H1 (cell line): ENCODE results near the gene DNAJC10. TPM values are rescaled to one million over a fixed set of nuclear protein-coding genes. Genes with fewer than 3 reads are reported as not detected.

ENCODE experiments used
- CTCF ChIA-PET: fragments of 300-600 bp; sonication (Branson Sonifier 250); formaldehyde crosslinking; loops from one replicate; lab custom pipeline; 2021; ENCODE audit not compliant: partially characterized antibody; lab: Charles Lee
- POLR2A ChIA-PET: fragments of 300-600 bp; sonication (Branson Sonifier 250); formaldehyde crosslinking; loops from one replicate; lab custom pipeline; 2021; ENCODE audit warnings: inconsistent platforms; ENCODE audit not compliant: partially characterized antibody; lab: Charles Lee
- DNase-seq, 2 experiments: peaks; one replicate each; pipeline versions ENCODE4 v3.0.0 to v3.0.0-alpha.2; 2010 to 2022; ENCODE audit warnings: low spot score in 2 of 2, low read depth in 1 of 2, mixed read lengths in 1 of 2
- FAIRE-seq: peaks from 2 replicates; lab custom pipeline; 2011; peaks lifted over from hg19 to GRCh38; lab: Jason Lieb, UNC
- H2AFZ ChIP-seq: 2 replicates; pipeline ENCODE4 v1.8.1; 2012; ENCODE audit warnings: low read length, inconsistent platforms
- H2AK5ac ChIP-seq: 2 replicates; pipeline ENCODE4 v1.6.1; 2013; ENCODE audit warnings: low read depth, low read length
- H2BK120ac ChIP-seq: replicated peaks from 2 replicates; pipeline ENCODE3; 2013; ENCODE audit warnings: low read depth, low read length, inconsistent platforms
- H2BK12ac ChIP-seq: 2 replicates; pipeline ENCODE4 v1.6.1; 2013; ENCODE audit warnings: low read depth, low read length
- H2BK15ac ChIP-seq: 2 replicates; pipeline ENCODE4 v1.6.1; 2013; ENCODE audit warnings: low read length
- H2BK20ac ChIP-seq: 2 replicates; pipeline ENCODE4 v1.6.1; 2013; ENCODE audit warnings: low read length
- H2BK5ac ChIP-seq: 2 replicates; pipeline ENCODE4 v1.6.1; 2013; ENCODE audit warnings: low read depth, low read length
- H3K14ac ChIP-seq: 2 replicates; pipeline ENCODE4 v1.6.1; 2013; ENCODE audit warnings: inconsistent platforms; ENCODE audit not compliant: insufficient read length
- H3K18ac ChIP-seq: 2 replicates; pipeline ENCODE4 v1.6.1; 2013; ENCODE audit warnings: low read length; ENCODE audit errors: extremely low read depth
- H3K23ac ChIP-seq: 2 replicates; pipeline ENCODE4 v1.6.1; 2013; ENCODE audit warnings: inconsistent platforms; ENCODE audit not compliant: insufficient read length
- H3K23me2 ChIP-seq: 2 replicates; pipeline ENCODE4 v1.6.1; 2013; ENCODE audit warnings: low read depth, low read length
- H3K27ac ChIP-seq: 2 replicates; pipeline ENCODE4 v1.6.1; 2011; ENCODE audit warnings: low read depth, low read length, inconsistent platforms
- H3K27me3 ChIP-seq, 4 experiments: replicated peaks in 1 of 4; 1 replicate in 1 of 4; 2 replicates in 3 of 4; pipeline versions ENCODE4 v1.6.1 to v1.8.1; 2011 to 2013; ENCODE audit warnings: low read length in 3 of 4, mild to moderate bottlenecking in 3 of 4, inconsistent platforms in 2 of 4, mixed read lengths in 2 of 4, moderate library complexity in 1 of 4; ENCODE audit not compliant: control insufficient read depth in 3 of 4, insufficient read depth in 3 of 4; ENCODE audit errors: extremely low read depth in 1 of 4
- H3K36me3 ChIP-seq, 4 experiments: 2 replicates each; pipeline versions ENCODE4 v1.6.1 to v1.8.1; 2011 to 2013; ENCODE audit warnings: mild to moderate bottlenecking in 4 of 4, low read length in 3 of 4, moderate library complexity in 2 of 4, control low read depth in 1 of 4, inconsistent platforms in 1 of 4; ENCODE audit not compliant: insufficient read depth in 4 of 4, control insufficient read depth in 2 of 4
- H3K4ac ChIP-seq: replicated peaks from 2 replicates; pipeline ENCODE3; 2013; ENCODE audit warnings: low read length, low read depth, mixed read lengths, inconsistent platforms; ENCODE audit not compliant: insufficient read length
- H3K4me1 ChIP-seq, 4 experiments: replicated peaks in 1 of 4; 1 replicate in 1 of 4; 2 replicates in 3 of 4; pipeline versions ENCODE4 v1.6.1 to v1.8.1; 2011 to 2013; ENCODE audit warnings: low read length in 3 of 4, inconsistent platforms in 2 of 4, mixed read lengths in 1 of 4; ENCODE audit not compliant: insufficient read depth in 4 of 4, control insufficient read depth in 3 of 4
- H3K4me2 ChIP-seq, 2 experiments: 2 replicates each; pipeline versions ENCODE4 v1.6.1 to v1.8.1; 2011 to 2013; ENCODE audit warnings: low read depth in 2 of 2, low read length in 2 of 2, control low read depth in 1 of 2, inconsistent platforms in 1 of 2, mild to moderate bottlenecking in 1 of 2; ENCODE audit not compliant: insufficient read depth in 1 of 2
- H3K4me3 ChIP-seq, 4 experiments: fragments of 200-600, 300-600 bp in 1 of 4; sonication (generic), shearing (Covaris generic), sonication (Bioruptor Twin) in 1 of 4; 2 replicates each; pipeline versions ENCODE4 v1.5.1 to v1.8.1; 2011 to 2016; ENCODE audit warnings: low read length in 4 of 4, low read depth in 3 of 4, control low read depth in 2 of 4, inconsistent platforms in 2 of 4, mild to moderate bottlenecking in 2 of 4, mixed read lengths in 1 of 4, moderate library complexity in 1 of 4; ENCODE audit not compliant: insufficient read depth in 2 of 4; ENCODE audit errors: extremely low read depth in 1 of 4
- H3K56ac ChIP-seq: replicated peaks from 2 replicates; pipeline ENCODE3; 2013; ENCODE audit warnings: low read depth, mild to moderate bottlenecking, mixed read lengths, low read length, inconsistent platforms; ENCODE audit not compliant: insufficient read length
- H3K79me1 ChIP-seq: 2 replicates; pipeline ENCODE4 v1.6.1; 2013; ENCODE audit warnings: low read depth, low read length, control low read depth
- H3K79me2 ChIP-seq, 2 experiments: 2 replicates each; pipeline versions ENCODE4 v1.6.1 to v1.8.1; 2012 to 2013; ENCODE audit warnings: low read length in 2 of 2, mild to moderate bottlenecking in 2 of 2, inconsistent platforms in 1 of 2; ENCODE audit not compliant: insufficient read depth in 2 of 2, control insufficient read depth in 1 of 2
- H3K9ac ChIP-seq, 4 experiments: replicated peaks in 1 of 4; 1 replicate in 1 of 4; 2 replicates in 3 of 4; pipeline versions ENCODE4 v1.6.1 to v1.8.1; 2011 to 2013; ENCODE audit warnings: low read depth in 3 of 4, low read length in 3 of 4, control low read depth in 2 of 4, mild to moderate bottlenecking in 2 of 4, moderate library complexity in 2 of 4, inconsistent platforms in 1 of 4; ENCODE audit errors: extremely low read depth in 1 of 4
- H3K9me3 ChIP-seq, 2 experiments: 2 replicates each; pipeline versions ENCODE4 v1.6.1 to v1.8.1; 2012 to 2013; ENCODE audit warnings: mild to moderate bottlenecking in 2 of 2, moderate library complexity in 2 of 2, control low read depth in 1 of 2, inconsistent platforms in 1 of 2, low read depth in 1 of 2, low read length in 1 of 2, mixed read lengths in 1 of 2; ENCODE audit not compliant: insufficient read depth in 2 of 2
- H4K20me1 ChIP-seq, 2 experiments: replicated peaks in 1 of 2; 2 replicates each; pipeline versions ENCODE3 to v1.8.1; 2011 to 2013; ENCODE audit warnings: inconsistent platforms in 2 of 2, low read length in 2 of 2, mild to moderate bottlenecking in 1 of 2; ENCODE audit not compliant: insufficient read depth in 2 of 2, control insufficient read depth in 1 of 2
- H4K5ac ChIP-seq: 2 replicates; pipeline ENCODE4 v1.6.1; 2013; ENCODE audit warnings: low read length, low read depth, mixed read lengths, inconsistent platforms; ENCODE audit not compliant: insufficient read length
- H4K8ac ChIP-seq: 2 replicates; pipeline ENCODE4 v1.8.0; 2013; ENCODE audit warnings: mild to moderate bottlenecking, moderate library complexity, low read length, inconsistent platforms; ENCODE audit not compliant: insufficient read depth; ENCODE audit errors: extremely low read depth
- H4K91ac ChIP-seq: replicated peaks from 2 replicates; pipeline ENCODE3; 2013; ENCODE audit warnings: low read length, mixed read lengths, inconsistent platforms; ENCODE audit not compliant: insufficient read length
- ATF3 ChIP-seq: IDR thresholded peaks from 2 replicates; pipeline ENCODE4 v1.6.1; 2011; ENCODE audit warnings: low read depth, mild to moderate bottlenecking, low read length; ENCODE audit not compliant: insufficient read depth
- BACH1 ChIP-seq: IDR thresholded peaks from 2 replicates; pipeline ENCODE4 v1.6.1; 2012; ENCODE audit warnings: low read length, improper control_type of control experiment
- RAD21 ChIP-seq, 2 experiments: IDR thresholded peaks in 1 of 2; conservative IDR thresholded peaks in 1 of 2; 2 replicates each; pipeline ENCODE4 v1.6.1; 2011; ENCODE audit warnings: low read depth in 2 of 2, low read length in 2 of 2, improper control_type of control experiment in 1 of 2, inconsistent platforms in 1 of 2, mild to moderate bottlenecking in 1 of 2, moderate library complexity in 1 of 2
- RNF2 ChIP-seq: fragments of 200-900, 300-1000 bp; sonication (generic); IDR thresholded peaks from 2 replicates; pipeline ENCODE4 v1.7.1; 2016; ENCODE audit warnings: borderline replicate concordance, low read depth, mild to moderate bottlenecking, antibody characterized with exemption, low read length; ENCODE audit not compliant: poor library complexity, severe bottlenecking; ENCODE audit errors: missing control alignments
- SP4 ChIP-seq: IDR thresholded peaks from 2 replicates; pipeline ENCODE4 v1.6.1; 2012; ENCODE audit warnings: low read length, inconsistent platforms
- TEAD4 ChIP-seq: IDR thresholded peaks from 2 replicates; pipeline ENCODE4 v1.6.1; 2012; ENCODE audit warnings: low read depth, low read length, inconsistent platforms, mixed read lengths
- USF2 ChIP-seq: IDR thresholded peaks from 2 replicates; pipeline ENCODE4 v1.6.1; 2011; ENCODE audit warnings: low read length, improper control_type of control experiment
- WGBS, 2 experiments: shearing (Covaris generic) in 1 of 2; methylation state at CpG; one replicate each; pipeline versions ENCODE4 v1.1.6 to v1.1.7; 2013 to 2015; ENCODE audit warnings: low lambda C conversion rate in 2 of 2, mixed read lengths in 2 of 2, inconsistent platforms in 1 of 2, low coverage in 1 of 2, missing lambda C conversion rate in 1 of 2; ENCODE audit not compliant: insufficient replicate concordance in 2 of 2, insufficient coverage in 1 of 2, insufficient read length in 1 of 2; ENCODE audit errors: extremely low coverage in 1 of 2, missing lambda C conversion rate in 1 of 2; 5-methylcytosine and 5-hydroxymethylcytosine counted together
- polyA plus RNA-seq, 7 experiments: library from polyadenylated mRNA; depleted of rRNA in 3 of 7; stranded (reverse) in 5 of 7; unstranded in 2 of 7; fragments of >200 nt in 5 of 7; fragments of 200-250 nt in 2 of 7; gene quantifications; 1 replicate in 5 of 7; 2 replicates in 1 of 7; 4 replicates in 1 of 7; pipeline versions ENCODE4 v1.2.1 to v1.2.3, GENCODE V29; 2011 to 2013; ENCODE audit warnings: missing spikeins in 2 of 7, mixed read lengths in 2 of 7
- total RNA-seq: library from RNA; stranded (reverse); fragmentation: NEBNext Ultra II Directional; extraction: Animal tissue kit (Norgen Biotek cat#: 25700); gene quantifications from 2 replicates; pipeline ENCODE4 v1.2.1, GENCODE V29; 2021

Gene DNAJC10
- total and polyA plus RNA-seq, 2 of the 8 experiments (the other 6 are each of a cell fraction or from before 2014, with no cell fraction given), result 23.2 to 121 TPM

- Histone ChIP-seq H4K5ac (no peak overlapping the region), H3K27ac (no peak overlapping the region), H4K20me1 (no peaks in the 10 kb centered on the region), H3K9me3 (no peaks in the 10 kb centered on the region), H3K23me2 (no peaks in the 10 kb centered on the region), H3K9ac (no peak overlapping the region), H3K79me1 (no peaks in the 10 kb centered on the region), H4K91ac (no peak overlapping the region), H3K14ac (no peak overlapping the region), H2BK15ac (no peak overlapping the region), H3K79me2 (no peaks in the 10 kb centered on the region), H2AK5ac (no peak overlapping the region), H2BK12ac (no peak overlapping the region), H3K27me3 (no peaks in the 10 kb centered on the region), H3K36me3 (peaks cover 0 to 83% (median 17%) of the 10 kb centered on the region in 4 experiments; a peak in 7 of 8 replicates), H3K4me1 (no peaks in the 10 kb centered on the region), H3K18ac (no peak overlapping the region), H3K4ac (no peak overlapping the region), H4K8ac (no peak overlapping the region), H3K4me3 (no peak overlapping the region), H3K56ac (no peak overlapping the region), H3K4me2 (no peak overlapping the region), H2BK5ac (no peak overlapping the region), H3K23ac (no peak overlapping the region), H2BK120ac (no peak overlapping the region), H2AFZ (no peak overlapping the region), H2BK20ac (no peak overlapping the region)
- ChIA-PET CTCF (no interaction called here), POLR2A (interaction anchor here (1.0 to 1.7 kb wide), 2 partner anchors 8 to 9 kb away, joined by 3 to 8 read pairs; partner anchors contain the start of gene DNAJC10)
- 59% methylated on average over 3 of the region's 3 CpGs; no CpG with 5 or more reads in 1 of the 2 experiments for WGBS, 2 experiments
- DNase-seq (no peak), FAIRE-seq (no peak)
- TF ChIP-seq ATF3 (no peak), USF2 (no peak), RAD21 (IDR thresholded peaks at IDR 0.05 in 1 of 2, conservative IDR thresholded peaks at IDR 0.05 in 1 of 2; ENCODE audit: low read depth in 2 of 2, low read length in 2 of 2) (no peak), BACH1 (no peak), RNF2 (no peak), SP4 (no peak), TEAD4 (no peak)
Observed at GRCh38 chr2:182724656-182725055, 8.6 kb downstream of the DNAJC10 start.
